NK-92 treated with Interleukin-12 subunit alpha and Interleukin-12 subunit beta, amount 100 ng/mL, for 24 hours (cell line): ENCODE data around the gene CPXM2.
"Not testable (repeated sequence)": the region's sequence is repeated elsewhere in the genome, so short reads cannot be mapped to it uniquely, and the experiment has no call there.

ENCODE experiments used
- DNase-seq: peaks from one replicate; lab custom pipeline; 2025; lab: John Stamatoyannopoulos, UW

Gene CPXM2

DNA sequence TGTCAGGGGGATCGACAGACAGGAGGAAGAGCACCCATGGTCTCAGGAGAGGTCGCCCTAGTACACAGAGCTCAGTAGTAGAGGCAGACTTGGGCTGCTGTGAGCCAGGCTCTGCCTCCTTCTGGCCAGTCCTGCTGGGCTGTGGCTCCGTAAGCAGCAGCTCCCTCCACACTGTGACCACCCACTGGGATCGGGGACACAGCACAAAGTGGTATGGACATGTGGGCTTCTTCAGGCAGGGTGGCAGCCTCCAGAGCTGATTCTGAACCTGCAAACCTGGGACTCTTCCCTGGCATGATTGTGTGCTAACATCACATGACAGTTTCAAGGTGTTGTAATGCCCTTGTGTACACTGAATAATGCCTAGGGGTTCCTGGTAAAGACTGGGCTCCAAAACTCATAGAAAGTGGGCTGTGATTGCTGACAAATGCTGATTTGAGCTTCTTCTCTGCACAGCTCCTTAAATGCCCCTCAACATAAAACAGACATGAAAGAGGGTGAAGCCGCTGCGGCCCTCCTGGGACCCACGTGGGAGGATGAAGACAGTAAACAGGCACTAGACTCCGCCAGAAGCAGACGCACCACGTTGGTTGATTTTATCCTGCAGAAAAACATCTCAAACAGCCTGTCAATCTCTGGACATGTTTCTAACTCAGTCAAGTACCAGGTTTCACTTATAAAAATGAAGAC is 148.7 kb downstream of the CPXM2 start:
- DNase-seq, result no peak

DNA sequence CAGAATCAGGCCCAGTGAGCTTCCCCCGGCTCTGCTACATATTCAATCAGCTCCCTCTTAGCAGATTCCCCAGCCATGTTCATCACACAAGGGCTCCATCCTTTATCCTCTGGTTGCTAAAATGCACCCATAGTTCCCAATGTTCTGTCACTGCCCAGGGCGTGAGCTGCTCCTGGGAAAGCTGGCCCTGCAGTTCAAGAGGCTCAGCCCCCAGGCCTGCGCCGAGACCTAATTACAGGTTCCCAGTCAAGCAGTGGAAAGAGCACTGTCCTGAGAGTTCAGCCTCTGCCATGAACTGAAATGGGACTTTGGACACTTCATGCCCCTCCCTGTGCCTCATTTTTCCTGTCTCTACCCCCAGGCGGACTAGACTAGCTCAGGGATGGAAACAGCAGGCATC is 149.9 kb downstream of the CPXM2 start:
- no peak for DNase-seq

- no peak for DNase-seq
Measured at GRCh38 chr10:123741146-123741545, 150.5 kb downstream of the CPXM2 start.

- not testable (repeated sequence) for DNase-seq
Measured at GRCh38 chr10:123736917-123737316, 154.7 kb downstream of the CPXM2 start.

GRCh38 chr10:123729523-123729922 is 162.1 kb downstream of the CPXM2 start:
- no peak for DNase-seq

DNA sequence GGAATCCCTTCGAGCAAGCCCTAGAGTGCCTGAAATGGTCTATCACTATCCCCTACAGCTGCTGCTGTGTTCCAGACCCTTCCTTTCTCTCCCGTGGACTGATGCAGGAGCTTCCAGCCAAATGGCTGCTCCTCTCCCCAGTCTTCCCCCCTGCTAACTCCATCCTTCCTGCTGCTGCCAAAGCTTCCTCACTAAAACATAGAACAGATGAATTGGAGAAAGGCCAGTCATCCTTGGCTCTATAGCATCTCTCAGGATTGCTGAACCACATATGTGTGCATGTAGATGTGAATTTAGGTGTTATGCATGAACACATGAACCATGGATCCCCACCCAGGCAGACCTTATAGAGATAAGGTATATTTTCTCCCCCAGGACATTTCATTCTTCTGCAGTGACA is 164.8 kb downstream of the CPXM2 start:
- no peak for DNase-seq

- DNase-seq, result no peak
Measured at GRCh38 chr10:123726381-123726780, 165.2 kb downstream of the CPXM2 start.

DNA sequence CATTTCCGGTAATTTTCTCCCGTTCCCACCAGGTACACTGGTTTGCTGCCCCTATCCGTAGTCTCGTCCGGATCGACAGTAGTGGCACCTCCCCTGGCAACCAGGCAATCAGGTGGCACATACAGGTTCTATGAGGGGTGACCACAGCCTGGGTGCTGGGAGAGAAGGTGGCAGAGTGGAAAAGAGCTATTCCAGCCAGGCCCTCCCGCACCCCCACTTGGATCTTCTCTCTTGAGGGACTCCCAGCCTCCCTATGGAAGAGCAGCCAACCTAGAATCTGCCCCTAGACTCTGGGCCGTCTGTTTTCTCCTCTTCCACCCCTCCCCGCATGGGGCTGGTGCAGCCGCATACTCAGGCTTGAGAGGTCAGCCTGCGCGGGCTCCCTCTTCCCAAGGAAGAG is 166.9 kb downstream of the CPXM2 start:
- DNase-seq, result no peak

GRCh38 chr10:123722351-123722750 is 169.3 kb downstream of the CPXM2 start:
- DNase-seq, result no peak

DNA sequence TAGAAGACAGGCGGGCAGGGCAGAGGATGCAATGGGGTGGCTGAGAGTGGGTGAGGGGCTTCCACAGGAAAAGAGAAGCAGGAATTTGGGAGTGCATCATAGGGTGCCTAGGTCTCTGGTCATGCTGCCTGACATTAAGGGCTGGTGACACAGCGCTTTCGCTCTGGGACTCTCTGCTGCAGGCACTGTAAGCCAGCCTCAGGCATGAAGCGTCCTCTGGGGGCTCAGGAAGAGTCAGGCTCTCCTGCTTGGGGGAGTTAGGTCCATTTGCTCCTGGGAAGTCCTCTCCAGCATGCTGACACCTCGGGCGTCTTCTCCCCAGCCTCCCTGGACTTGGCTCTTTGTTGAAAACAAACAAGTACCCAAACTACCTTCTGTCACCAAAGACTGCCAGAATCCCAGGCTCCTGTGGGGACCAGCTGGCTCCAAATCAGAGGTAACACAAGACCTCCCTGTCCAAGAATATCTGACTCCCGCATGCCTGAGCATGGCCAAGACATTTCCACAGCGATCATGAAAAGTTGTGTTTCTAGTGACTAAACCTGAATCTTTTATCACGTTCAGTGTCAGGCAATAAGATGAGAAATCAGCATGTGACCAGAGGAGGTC is 170.1 kb downstream of the CPXM2 start:
- no peak for DNase-seq

- DNase-seq, result no peak
Measured at GRCh38 chr10:123720536-123720935, 171.1 kb downstream of the CPXM2 start.

- no peak for DNase-seq
Measured at GRCh38 chr10:123718544-123719060, 173.0 kb downstream of the CPXM2 start.

DNA sequence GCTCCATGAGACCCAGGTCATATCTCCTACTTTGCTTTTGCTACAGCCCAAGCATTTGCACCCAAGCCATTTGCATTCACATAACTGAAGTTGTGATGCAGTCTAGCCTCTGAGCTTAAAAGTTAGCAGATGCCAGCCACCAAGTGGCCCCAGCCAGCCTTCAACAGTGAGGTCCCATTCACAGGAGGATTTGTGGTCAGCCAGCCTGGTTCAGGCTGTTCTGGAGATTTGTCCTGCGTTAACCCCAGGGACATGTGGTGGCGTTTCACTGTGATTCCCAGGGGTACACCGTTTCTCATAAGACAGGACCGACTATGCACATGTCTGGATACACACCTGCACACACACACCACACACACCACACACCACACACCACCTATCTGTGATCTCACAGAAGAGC is 174.3 kb downstream of the CPXM2 start:
- DNase-seq, result no peak

- no peak for DNase-seq
Measured at GRCh38 chr10:123715546-123715945, 176.1 kb downstream of the CPXM2 start.

- DNase-seq, result no peak
Measured at GRCh38 chr10:123706236-123706635, 185.4 kb downstream of the CPXM2 start.

GRCh38 chr10:123704812-123705211 is 186.8 kb downstream of the CPXM2 start:
- DNase-seq, result no peak

DNA sequence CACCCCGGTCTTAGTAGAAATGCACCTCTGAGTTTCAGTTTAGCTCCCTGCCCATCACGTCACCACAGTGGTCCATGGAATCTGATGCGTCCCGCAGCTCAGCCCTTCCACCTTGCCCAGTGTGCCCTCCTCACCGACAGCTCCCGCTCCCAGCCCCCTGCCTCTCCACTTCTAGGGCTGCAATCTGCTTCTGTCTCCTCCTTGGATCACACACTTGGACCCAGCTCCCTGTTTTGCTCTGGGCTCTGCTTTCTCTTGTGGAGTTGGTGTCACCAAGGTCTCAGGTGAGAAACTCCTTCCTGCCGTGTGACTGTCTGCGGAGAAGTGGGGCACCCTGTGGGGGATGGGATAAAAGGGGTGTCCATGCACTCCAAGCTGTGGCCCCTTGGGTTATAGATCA is 187.5 kb downstream of the CPXM2 start:
- no peak for DNase-seq

GRCh38 chr10:123703195-123703790 is 188.3 kb downstream of the CPXM2 start:
- no peak for DNase-seq
